GM21825 (cell line): ENCODE measurements around the gene ASPSCR1.

Experiments used
- ATAC-seq: cut with Tn5 transposase; IDR thresholded peaks from one replicate; pipeline ENCODE4 v1.9.1; 2021; ENCODE audit warnings: mild to moderate bottlenecking, moderate library complexity; ENCODE audit not compliant: unreplicated experiment

ASPSCR1 gene

GRCh38 chr17:82011617-82012187, 34.3 kb downstream of the ASPSCR1 start:
- ATAC-seq: no peak

GRCh38 chr17:82012261-82012639, 34.8 kb downstream of the ASPSCR1 start:
- no peak for ATAC-seq

GRCh38 chr17:82012640-82013295, 35.3 kb downstream of the ASPSCR1 start:
- no peak for ATAC-seq

GRCh38 chr17:82013341-82013740, 35.9 kb downstream of the ASPSCR1 start:
- no peak for ATAC-seq

- no peak for ATAC-seq
Observed at GRCh38 chr17:82013772-82014321, 36.4 kb downstream of the ASPSCR1 start.

GRCh38 chr17:82014432-82014831, 37.0 kb downstream of the ASPSCR1 start:
- ATAC-seq: no peak

- ATAC-seq: no peak
Observed at GRCh38 chr17:82014971-82015310, 37.5 kb downstream of the ASPSCR1 start.

GRCh38 chr17:82015311-82015971, 38.0 kb downstream of the ASPSCR1 start:
- ATAC-seq: no peak

- ATAC-seq: no peak
Observed at GRCh38 chr17:82016061-82016874, 38.8 kb downstream of the ASPSCR1 start.

GRCh38 chr17:82016875-82017459, 39.5 kb downstream of the ASPSCR1 start:
- no peak for ATAC-seq

- ATAC-seq: no peak
Observed at GRCh38 chr17:82017612-82018151, 40.3 kb downstream of the ASPSCR1 start.

GRCh38 chr17:82018152-82018988, 40.9 kb downstream of the ASPSCR1 start:
- no peak for ATAC-seq

GRCh38 chr17:82018989-82019689, 41.7 kb downstream of the ASPSCR1 start:
- ATAC-seq: no peak

GRCh38 chr17:82019690-82020571, 42.5 kb downstream of the ASPSCR1 start:
- no peak for ATAC-seq

GRCh38 chr17:82020572-82021106, 43.2 kb downstream of the ASPSCR1 start:
- no peak for ATAC-seq

- ATAC-seq: no peak
Observed at GRCh38 chr17:82021107-82021899, 43.9 kb downstream of the ASPSCR1 start.

GRCh38 chr17:82021900-82022309, 44.5 kb downstream of the ASPSCR1 start:
- ATAC-seq: no peak
